TTC549 (cell line): Measurements from ENCODE around the gene DDRGK1.

Experiments used
- FAIRE-seq: peaks from 2 replicates; lab custom pipeline; 2012; peaks lifted over from hg19 to GRCh38; lab: Jason Lieb, UNC

The DDRGK1 gene

DNA sequence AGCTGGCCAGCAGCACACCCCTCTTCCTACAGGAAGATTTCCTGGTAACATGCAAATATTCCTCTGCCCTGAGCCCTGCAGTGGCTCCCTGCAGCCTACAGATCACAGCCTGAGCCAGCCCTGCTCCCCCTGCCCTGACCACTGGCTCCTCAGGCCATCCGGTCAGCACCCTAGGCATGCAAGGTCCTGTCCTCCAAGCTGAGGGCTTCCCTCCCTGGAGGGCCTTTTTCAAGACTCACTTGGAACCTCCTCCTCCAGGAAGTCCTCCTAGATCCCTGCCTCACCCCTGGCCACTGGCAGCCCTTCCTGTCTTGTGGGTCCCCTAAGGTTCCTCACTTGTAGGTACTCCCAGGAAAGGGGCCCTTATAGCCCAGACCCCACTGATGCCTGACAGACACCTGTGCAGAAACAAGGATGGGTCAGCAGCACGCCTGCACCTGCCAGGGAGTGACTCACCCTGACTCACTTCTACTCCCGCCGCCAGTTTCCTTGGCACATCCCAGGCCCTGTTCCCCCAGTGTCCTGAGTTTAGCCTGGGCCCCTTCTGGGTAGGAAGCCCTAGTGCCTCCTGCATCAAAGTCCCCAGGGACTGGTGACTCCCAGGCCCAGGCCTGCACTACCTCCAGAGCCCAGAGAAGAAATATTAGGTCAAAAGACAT, 31.3 kb upstream of the DDRGK1 start:
- FAIRE-seq = no peak

DNA sequence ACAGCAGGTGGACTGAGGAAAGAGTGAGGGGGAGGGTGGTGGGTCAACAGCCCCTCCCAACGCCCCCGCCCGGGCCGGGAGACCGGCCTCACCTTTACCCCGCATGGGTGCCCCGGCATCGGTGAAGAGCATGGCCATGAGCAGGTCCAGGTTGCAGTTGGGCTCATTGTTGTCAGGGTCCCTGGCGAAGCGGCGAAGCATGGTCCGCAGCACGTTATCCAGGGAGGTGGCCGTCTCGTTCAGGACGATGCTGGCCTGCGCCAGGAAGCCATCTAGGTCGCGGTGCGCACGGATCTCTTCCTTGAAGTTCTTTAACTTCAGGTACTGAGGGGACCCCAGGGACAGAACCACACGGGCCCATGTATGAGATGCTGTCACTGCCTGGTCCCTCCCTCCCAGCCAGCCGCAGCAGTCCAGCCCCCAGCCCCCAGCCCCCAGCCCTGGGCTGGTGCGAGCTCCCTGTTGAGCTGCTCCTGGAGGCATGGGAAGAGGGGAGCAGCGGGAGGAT, 29.6 kb upstream of the DDRGK1 start:
- FAIRE-seq = no peak

DNA sequence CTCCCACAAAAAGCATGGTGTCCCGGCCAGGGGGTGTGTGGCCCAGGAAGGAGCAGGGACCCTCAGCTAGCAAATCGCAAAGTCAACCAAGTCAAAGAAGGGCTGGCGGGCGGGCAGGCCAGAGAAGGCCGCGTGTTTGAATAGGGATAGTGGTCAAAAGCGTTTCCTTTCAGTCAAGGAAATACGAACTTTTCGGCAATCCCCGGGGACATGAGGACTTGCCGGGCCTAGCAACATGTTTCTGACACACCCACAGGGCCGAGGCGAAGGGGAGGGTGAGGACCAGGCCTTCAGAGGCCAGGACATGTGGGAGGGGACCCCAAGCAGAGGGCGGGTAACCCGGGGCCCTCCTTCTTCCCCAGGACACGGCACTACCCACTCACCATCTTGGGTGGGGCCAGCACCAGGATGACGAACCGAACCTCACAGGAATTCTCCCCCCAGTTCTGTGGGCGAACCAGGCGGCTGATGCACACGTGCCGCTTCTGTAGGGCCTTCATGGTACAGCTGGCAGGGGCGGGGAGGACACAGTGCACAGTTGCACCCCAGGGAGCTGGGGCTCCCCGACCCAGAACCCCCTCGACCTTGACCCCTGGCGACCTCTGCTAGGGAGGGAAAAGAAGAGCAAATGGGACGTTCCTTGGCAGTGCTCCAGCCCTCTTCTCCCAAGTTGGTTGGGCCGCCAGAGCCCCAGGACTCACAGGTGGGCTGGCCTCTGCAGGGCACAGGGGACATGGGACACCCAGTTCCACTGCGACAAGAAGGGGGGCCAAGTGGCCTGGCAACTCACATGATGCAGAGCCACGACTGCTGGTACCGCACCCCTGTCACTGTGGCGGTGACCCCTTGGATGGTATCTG, 28.9 kb upstream of the DDRGK1 start:
- FAIRE-seq = no peak

DNA sequence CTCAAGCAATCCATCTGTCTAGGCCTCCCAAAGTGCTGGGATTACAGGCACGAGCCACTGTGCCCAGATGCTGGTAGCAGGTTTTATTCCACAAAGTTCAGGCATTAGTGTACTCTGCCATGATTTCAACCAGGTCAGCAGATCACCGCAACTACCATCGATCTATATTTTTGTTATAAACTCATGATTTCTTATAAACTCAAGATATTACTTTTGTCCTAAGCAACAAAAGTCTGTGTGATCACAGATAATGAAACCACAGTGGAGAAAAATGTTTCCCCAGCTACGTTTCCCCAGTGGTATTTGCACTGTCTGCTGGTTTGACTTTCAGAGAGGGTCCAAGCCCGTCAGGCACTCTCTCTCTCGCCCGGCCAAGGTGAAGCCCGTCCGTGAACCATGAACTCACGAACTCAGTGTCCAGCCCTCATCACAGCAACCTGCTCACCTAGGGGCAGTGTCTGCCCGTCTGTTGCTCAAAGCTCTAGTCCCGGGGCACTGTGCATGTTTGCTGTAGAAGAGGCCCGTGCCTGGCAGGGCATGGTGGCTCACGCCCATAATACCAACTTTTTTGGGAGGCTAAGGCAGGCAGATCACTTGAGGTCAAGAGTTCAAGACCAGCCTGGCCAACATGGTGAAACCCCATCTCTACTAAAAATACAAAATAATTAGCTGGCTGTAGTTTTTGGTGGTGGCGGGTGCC, 27.6 kb upstream of the DDRGK1 start:
- no peak for FAIRE-seq

DNA sequence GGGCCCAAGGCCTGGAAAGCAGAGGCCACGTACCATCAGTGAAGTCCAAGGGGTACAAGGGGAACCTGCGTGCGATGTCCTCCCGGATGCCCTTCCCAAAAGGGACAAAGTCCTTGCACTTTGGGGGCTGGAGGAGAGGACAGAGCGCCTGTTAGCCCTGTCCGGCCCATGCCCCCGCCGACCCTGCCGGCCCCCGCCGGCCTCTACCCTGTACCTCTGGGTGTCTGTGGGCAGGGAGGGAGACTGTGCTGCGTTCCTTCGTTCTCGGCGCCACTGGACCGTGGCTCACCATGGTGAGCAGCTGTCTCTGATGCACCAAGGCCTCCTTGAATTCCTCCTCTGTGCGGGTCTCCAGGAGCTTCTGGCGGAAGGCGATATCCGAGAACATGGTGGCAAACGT, 26.6 kb upstream of the DDRGK1 start:
- FAIRE-seq = no peak

DNA sequence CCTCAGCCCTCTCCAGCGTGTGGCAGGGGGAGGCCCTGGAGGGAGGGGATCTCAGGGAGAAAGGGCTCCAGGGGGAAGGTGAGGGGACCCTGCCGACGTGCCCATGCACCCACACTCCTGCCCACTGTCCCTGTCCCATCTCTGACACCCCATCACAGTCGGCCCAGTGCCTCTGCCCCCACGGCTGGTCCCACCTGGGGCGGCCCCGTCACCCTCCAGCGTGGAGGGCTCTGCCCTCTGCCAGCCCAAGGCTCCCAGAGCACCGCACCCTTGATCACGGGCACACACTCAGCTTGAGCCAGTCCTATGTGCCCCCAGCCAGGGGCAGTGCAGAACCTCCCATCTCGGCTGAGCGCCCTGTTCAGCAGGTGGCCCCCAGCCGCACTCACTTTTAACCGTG, 25.3 kb upstream of the DDRGK1 start:
- no peak for FAIRE-seq

DNA sequence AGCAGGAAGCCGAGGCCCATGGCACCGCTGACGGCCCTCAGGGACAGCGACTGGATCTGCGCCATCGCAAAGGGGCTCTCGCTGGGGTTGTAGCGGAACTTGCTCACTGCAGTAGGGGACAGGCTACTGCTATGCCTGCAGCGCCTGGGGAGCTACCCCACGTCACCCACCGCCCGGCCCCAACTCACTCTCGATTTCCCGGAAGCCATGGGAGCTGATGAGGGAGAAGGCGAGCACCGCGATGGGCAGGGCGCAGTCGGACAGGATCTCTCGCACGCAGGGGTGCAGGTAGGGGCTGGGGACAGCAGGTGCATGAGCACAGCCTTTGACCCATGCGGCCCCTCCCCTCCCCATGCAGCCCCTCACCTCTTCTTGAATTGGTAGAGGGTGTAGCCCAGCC, 24.7 kb upstream of the DDRGK1 start:
- no peak for FAIRE-seq

DNA sequence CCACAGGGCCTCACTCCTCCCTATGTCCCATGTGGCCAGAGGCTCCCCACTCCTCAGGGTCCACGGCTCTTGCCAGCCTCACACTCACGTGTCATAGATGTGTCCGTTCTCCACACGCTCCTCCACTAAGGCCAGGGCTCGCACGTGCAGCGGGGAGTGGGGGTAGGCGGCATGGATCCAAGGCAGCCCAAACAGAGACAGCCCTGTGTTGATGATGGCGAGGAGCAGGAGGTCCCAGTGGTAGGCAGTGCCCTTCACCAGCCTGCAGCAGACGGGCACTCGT, 24.2 kb upstream of the DDRGK1 start:
- no peak for FAIRE-seq

DNA sequence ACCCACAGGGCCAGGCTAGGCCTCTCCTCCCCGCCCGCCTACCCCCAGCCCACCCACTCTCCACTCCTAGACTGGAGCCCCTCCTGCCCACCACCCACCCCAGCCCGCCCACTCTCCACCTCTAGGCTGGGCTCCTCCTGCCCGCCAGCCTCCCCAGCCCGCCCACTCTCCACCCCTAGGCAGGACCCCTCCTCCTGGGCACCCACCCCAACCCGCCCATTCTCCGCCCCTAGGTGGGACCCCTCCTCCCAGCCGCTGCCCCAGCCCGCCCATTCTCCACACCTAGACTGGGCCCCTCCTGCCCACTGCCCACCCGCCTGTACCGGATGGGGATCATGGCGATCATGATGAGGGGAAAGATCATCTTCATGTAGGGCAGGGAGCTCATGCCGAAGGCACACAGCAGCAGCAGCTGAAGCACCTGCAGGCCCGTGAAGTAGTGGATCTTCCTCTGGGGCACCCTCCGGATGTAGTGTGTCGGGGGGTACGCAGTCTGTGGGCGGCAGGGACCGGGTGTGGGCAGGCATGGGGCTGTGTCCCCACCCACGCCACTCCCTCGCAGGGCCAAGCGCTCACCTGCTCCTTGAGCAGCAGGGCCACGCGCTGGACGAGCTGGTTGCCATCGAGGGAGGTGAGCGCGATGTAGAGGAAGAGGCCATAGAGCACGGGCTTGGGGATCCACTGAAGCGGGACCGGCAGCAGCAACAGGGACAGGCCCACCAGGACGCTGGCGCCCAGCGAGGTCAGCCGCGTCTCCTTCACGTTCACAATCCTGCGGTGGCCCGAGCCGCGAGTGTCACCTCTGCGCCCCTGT, 23.7 kb upstream of the DDRGK1 start:
- no peak for FAIRE-seq

DNA sequence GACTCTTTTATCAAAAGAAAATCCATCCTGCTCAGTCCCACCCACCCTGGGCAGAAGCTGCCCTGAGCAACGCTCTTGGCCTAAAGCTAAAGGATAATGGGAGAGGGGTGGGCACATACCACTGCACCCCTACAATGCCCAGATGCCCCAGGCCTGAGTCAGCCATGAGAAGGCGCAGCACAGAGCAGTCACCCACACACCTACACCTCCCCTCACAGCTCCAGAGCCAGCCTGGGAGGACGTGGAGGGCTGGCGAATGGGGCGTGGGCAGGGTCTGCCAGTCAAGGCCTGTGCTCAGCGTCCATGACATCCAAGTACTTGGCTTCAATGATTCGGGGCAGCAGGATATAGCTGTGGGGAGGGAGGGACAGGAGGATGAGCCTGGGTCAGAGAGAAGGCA, 23.0 kb upstream of the DDRGK1 start:
- FAIRE-seq = no peak

DNA sequence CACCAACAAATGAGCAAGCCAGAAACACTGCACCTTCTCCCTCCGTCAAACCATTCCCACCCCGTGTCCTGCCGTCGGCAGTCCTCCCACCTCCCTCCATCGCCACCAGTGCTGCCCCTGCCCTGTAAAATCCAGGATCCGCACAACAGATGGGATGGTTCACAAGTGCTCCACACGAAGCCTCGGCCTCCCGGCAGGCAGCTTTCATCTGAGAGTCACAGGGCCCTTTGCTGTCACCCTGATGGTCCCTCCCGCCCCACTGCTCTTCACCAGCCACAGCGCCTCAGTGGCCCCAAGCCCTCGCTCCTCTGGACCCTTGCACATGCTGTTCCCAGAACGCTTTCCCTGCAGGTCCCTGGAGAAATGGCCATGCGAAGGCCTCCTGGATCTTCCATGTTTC, 22.4 kb upstream of the DDRGK1 start:
- FAIRE-seq = no peak

DNA sequence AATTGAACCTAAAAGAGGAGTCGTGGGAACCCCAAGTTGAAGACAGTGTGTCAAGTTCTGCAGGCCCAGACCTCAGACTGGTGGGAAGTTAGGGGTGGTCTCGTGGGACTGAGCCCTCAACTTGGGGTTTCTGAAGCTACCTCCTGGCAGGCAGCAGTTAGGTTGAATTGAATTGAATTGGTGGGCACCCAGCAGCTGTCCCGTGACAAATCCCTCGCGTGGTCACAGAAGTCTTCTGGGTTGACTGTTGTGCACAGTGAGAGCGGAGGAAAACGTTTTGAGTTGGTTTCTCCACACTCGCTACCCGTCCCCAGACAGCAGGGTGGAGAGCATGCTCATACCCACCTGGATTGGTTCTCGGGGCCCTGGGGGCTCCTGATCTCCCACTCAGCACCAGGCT, 21.6 kb upstream of the DDRGK1 start:
- no peak for FAIRE-seq

DNA sequence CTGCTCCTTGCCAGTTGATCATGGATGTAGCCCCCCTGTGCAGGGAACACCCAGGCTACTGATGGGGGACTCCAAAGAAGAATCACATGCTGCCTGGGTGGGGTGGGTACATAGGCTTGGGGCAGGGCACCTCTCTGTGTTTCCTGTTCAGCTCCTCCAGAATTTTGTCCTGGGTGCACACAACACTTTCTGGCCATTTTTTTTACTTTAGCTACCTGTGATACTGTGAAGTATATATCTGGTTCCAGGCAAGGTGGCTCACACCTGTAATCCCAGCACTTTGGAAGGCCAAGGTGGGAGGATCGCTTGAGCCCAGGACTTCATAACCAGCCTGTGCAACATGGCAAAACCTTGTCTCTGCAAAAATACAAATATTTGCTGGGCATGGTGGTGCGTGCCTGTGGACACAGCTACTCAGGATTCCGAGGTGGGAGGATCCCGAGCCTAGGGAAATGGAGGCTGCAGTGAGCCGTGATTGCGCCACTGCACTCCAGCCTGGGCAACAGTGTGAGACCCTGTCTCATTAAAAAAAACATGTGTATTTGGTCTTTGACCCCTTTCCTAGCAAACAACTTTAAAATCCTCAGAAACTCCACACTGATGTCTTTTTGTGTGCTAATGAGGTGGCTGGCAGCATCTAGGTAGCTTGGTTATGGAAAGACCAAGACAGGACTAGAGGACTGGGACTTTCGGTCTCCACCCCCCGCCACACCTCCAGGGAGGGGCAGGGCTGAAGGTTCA, 20.4 kb upstream of the DDRGK1 start:
- FAIRE-seq = no peak

DNA sequence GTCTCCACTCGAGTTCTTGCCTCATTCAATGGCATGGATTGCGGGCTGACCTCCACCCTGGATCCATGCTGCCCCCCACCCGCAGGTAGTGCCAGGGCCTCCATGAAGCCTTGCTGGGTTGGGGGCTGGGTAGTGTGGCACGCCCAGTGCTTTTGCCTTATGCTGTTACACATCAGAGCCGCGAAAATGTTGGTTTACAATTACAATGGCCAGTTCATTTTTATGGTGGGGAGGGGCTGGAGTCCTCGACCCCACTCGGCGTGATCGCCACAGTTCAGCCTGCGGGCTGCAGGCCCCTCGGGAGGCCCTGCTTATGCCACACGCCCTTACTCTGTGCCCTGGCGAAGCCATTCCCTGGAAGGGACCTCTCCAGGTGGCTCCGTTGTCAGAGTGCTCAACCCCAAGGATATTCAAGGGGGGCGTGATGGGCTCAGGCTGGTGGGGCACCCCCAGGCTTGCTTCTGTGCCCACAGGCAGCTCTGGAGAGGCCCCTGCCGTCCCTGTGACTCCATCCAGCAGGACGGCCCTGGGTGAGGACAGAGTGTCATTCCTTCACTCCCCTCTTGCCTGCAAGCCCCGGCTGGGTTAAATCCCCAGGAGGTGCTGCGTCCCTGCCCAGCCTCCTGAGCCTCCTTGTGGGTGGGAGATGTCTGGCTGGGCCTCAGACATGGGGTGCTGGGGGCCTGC, 19.7 kb upstream of the DDRGK1 start:
- no peak for FAIRE-seq

DNA sequence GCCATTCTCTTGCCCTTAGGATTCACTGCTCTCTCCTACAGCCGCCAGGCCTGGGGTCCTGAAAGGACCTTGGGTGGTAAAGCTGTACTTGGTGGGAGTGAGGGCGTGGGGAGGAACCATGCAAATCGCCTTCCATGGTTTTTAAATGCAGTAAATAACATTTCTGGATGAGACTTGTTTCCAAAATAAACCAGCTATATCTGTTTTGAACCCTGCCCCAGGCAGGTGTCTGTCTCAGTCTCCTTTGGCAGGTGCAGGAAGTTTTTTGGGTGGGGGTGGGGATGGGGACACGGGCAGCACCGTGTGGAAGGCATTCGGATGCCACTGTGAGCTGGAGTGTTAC, 19.1 kb upstream of the DDRGK1 start:
- no peak for FAIRE-seq

DNA sequence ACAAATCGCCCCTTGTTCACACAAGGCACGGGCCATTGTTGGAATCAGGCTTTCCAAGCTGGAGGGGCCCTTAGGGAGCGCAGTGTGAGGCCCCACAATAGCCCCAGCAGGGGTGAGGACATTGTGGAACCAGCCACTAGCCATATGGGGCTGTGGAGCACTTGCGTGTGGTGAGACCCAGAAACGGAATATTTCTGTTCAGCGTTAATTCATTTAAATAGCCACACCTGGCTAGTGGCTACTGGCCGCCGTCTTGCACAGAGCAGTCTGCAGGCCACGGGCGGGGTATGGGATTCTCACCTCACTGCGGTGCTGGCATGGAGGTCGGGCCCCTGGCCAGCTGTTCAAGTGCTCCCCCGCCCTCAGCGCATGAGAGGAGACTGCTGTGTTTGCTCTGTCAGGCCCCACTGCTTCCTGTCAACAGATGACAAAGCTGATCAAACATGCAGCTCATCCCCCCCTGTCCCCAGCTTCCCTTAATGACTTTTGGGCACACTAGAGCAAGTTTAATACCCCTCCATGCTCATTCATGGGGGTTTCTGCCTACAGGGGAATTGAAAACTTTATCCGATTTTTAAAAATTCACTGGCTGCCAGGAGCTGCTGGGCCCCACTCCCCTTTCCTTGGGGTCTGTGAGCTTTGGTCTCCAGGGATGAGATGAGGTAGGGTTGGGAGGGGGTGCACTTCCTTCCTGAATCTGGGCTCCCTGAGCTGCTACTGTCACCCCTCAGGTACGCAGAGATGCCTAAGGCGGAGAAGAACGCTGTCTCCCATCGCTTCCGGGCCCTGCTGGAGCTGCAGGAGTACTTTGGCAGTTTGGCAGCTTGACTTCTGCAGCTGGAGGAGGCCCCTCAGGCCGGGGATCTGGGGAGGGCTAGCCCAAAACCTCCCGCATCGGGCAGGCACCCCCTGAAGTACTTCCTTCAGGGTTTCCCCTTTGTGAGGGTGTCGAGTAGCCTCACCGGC, 18.4 kb upstream of the DDRGK1 start:
- no peak for FAIRE-seq

DNA sequence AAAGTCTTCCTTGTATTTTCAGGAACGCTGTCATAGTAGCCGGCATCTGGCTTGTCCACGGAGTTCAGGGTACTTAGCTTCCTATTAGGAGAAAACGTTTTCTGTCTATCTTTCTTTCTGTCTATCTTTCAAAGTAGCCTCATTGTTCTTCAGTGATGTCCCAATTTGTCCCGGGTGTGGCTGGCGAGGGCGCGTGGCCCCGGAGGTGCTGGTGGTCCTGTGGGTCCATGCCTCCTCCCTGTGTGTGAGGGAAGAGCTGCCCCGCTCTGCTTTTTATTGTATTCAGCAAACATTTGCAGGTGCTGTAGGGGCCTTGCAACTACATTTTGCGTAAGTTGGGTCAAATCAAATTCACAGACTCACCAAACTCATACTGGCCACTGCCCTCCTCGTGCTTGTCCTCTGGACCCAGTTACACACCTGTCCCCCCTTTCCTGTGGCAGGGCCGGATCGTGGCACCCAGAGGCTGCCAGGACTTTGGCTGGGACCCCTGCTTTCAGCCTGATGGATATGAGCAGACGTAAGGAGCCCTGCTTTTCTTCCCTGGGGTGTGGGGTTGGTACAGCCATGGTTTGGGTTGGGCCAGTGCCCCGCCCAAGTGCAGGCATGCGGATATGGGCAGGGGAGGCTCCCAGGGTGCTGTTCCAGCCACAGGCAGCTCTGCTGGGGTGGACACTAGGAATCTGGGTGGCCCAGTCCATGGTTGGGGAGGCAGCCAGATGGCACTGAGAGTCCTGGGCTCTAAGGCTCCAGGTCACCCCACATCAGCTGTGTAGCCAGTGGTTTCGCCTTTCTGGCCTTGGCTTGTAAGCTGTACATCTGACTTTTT, 17.1 kb upstream of the DDRGK1 start:
- no peak for FAIRE-seq

DNA sequence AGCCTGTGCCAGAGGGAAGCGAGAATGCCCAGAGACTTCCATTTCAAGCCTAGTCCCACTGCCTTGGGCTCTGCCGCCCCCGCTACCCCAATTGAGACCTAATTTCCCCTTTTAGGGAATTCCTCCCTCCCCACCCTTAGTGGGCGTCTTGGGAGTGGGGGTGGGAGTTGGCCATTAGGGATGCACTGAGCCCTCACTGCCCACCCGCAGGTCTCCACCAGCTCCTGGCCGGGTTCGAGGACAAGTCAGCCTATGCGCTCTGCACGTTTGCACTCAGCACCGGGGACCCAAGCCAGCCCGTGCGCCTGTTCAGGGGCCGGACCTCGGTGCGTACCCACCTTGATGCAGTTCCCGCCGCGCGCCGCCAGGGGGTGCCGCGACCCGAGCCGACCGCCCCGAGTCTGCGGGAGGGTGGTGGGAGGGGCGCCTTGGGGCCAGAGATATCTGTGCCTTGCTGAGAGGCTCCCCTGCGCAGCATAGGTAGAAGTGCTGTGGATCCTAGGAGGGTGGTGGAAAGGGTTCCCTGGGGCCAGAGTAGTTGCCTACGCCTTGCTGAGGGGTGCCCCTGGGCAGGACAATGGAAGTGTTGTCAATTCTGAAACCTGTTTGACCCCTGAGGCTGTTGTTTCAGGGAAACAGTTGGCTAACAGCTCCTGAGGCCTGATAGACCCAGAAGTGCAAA, 14.0 kb upstream of the DDRGK1 start:
- no peak for FAIRE-seq
